ENCODE results near the gene TOM1L2.

The TOM1L2 gene

GRCh38 chr17:17846003-17846402 is 126.2 kb downstream of the TOM1L2 start:
- DNase-seq, result no peak

- no peak for DNase-seq
Measured at GRCh38 chr17:17845046-17845775, 127.0 kb downstream of the TOM1L2 start.

GRCh38 chr17:17844500-17844899 is 127.7 kb downstream of the TOM1L2 start:
- no peak for DNase-seq

- no peak for DNase-seq
Measured at GRCh38 chr17:17844079-17844478, 128.1 kb downstream of the TOM1L2 start.

GRCh38 chr17:17843096-17843495 is 129.1 kb downstream of the TOM1L2 start:
- no peak for DNase-seq

GRCh38 chr17:17842111-17842876 is 129.9 kb downstream of the TOM1L2 start:
- DNase-seq, result no peak

- DNase-seq, result no peak
Measured at GRCh38 chr17:17841601-17842025, 130.6 kb downstream of the TOM1L2 start.

- DNase-seq, result peak; percentile 34
Measured at GRCh38 chr17:17840751-17841591, 131.2 kb downstream of the TOM1L2 start.

- peak; percentile 85 for DNase-seq
Measured at GRCh38 chr17:17839791-17840707, 132.2 kb downstream of the TOM1L2 start.

- peak; percentile 47 for DNase-seq
Measured at GRCh38 chr17:17837966-17838962, 133.9 kb downstream of the TOM1L2 start.

- peak; percentile 84 for DNase-seq
Measured at GRCh38 chr17:17837380-17837821, 134.8 kb downstream of the TOM1L2 start.

GRCh38 chr17:17836818-17837379 is 135.3 kb downstream of the TOM1L2 start, which contains the start of gene SREBF1:
Gene SREBF1 (minus strand): TSS chr17:17836986. CDS start chr17:17836817, 169 bp downstream.
- DNase-seq, result peak; percentile 67

- DNase-seq, result peak; percentile 93
Measured at GRCh38 chr17:17836250-17836817, 135.9 kb downstream of the TOM1L2 start.

GRCh38 chr17:17835415-17836249 is 136.6 kb downstream of the TOM1L2 start:
- DNase-seq, result no peak

- no peak for DNase-seq
Measured at GRCh38 chr17:17834974-17835373, 137.2 kb downstream of the TOM1L2 start.

- no peak for DNase-seq
Measured at GRCh38 chr17:17833658-17834357, 138.4 kb downstream of the TOM1L2 start.

GRCh38 chr17:17832032-17832363 is 140.2 kb downstream of the TOM1L2 start:
- DNase-seq, result no peak

All from fibroblast of upper back skin (primary cell).